KOPT-K1 (cell line): Measurements from ENCODE around the gene ALS2.
"Not testable (repeated sequence)": the region's sequence is repeated elsewhere in the genome, so short reads cannot be mapped to it uniquely, and the experiment has no call there.

Experiments used
- H3K27ac ChIP-seq: fragments of 200-600 bp; sonication (generic); 2 replicates; pipeline ENCODE4 v1.5.1; 2016; ENCODE audit warnings: antibody characterized with exemption, mild to moderate bottlenecking, low read depth, low read length; ENCODE audit not compliant: poor library complexity, severe bottlenecking
- H3K36me3 ChIP-seq: fragments of 200-600 bp; sonication (generic); 2 replicates; pipeline ENCODE4 v1.5.1; 2017; ENCODE audit warnings: antibody characterized with exemption, mild to moderate bottlenecking, low read length, moderate library complexity; ENCODE audit not compliant: insufficient read depth
- H3K9me3 ChIP-seq: fragments of 200-600 bp; sonication (generic); 2 replicates; pipeline ENCODE4 v1.5.1; 2017; ENCODE audit warnings: antibody characterized with exemption, low read length, mild to moderate bottlenecking; ENCODE audit not compliant: insufficient read depth, poor library complexity, severe bottlenecking

The ALS2 gene

GRCh38 chr2:201777869-201778268 lies 2.9 kb downstream of the ALS2 start:
- Histone ChIP-seq H3K9me3 (no peaks in the 10 kb centered on the region), H3K27ac (no peak overlapping the region), H3K36me3 (no peaks in the 10 kb centered on the region)

GRCh38 chr2:201777043-201777442 lies 3.7 kb downstream of the ALS2 start:
- Histone ChIP-seq H3K36me3 (no peaks in the 10 kb centered on the region), H3K27ac (no peak overlapping the region), H3K9me3 (no peaks in the 10 kb centered on the region)

GRCh38 chr2:201775326-201775725 lies 5.4 kb downstream of the ALS2 start:
- H3K9me3 ChIP-seq = no peaks in the 10 kb centered on the region
- H3K36me3 ChIP-seq = no peaks in the 10 kb centered on the region
- H3K27ac ChIP-seq = no peak overlapping the region

- Histone ChIP-seq H3K9me3 (no peaks in the 10 kb centered on the region), H3K27ac (no peak overlapping the region), H3K36me3 (no peaks in the 10 kb centered on the region)
Measured at GRCh38 chr2:201774546-201774945, 6.2 kb downstream of the ALS2 start.

GRCh38 chr2:201773990-201774389 lies 6.7 kb downstream of the ALS2 start:
- Histone ChIP-seq H3K27ac (no peak overlapping the region), H3K36me3 (no peaks in the 10 kb centered on the region), H3K9me3 (no peaks in the 10 kb centered on the region)

GRCh38 chr2:201769666-201770373 lies 10.9 kb downstream of the ALS2 start:
- no peak overlapping the region for H3K27ac ChIP-seq
- H3K9me3 ChIP-seq = no peaks in the 10 kb centered on the region
- no peaks in the 10 kb centered on the region for H3K36me3 ChIP-seq

GRCh38 chr2:201768918-201769317 lies 11.8 kb downstream of the ALS2 start:
- no peaks in the 10 kb centered on the region for H3K9me3 ChIP-seq
- H3K27ac ChIP-seq = no peak overlapping the region
- no peaks in the 10 kb centered on the region for H3K36me3 ChIP-seq

- H3K9me3 ChIP-seq = no peaks in the 10 kb centered on the region
- H3K36me3 ChIP-seq = peaks cover 7% of the 10 kb centered on the region
- no peak overlapping the region for H3K27ac ChIP-seq
Measured at GRCh38 chr2:201765799-201766198, 14.9 kb downstream of the ALS2 start.

GRCh38 chr2:201764469-201764868 lies 16.3 kb downstream of the ALS2 start:
- not testable (repeated sequence) for H3K9me3 ChIP-seq, H3K27ac ChIP-seq
- H3K36me3 ChIP-seq = peaks cover 10% of the 10 kb centered on the region

GRCh38 chr2:201761101-201761500 lies 19.6 kb downstream of the ALS2 start:
- H3K27ac ChIP-seq = no peak overlapping the region
- peaks cover 10% of the 10 kb centered on the region for H3K36me3 ChIP-seq
- H3K9me3 ChIP-seq = no peaks in the 10 kb centered on the region

- no peaks in the 10 kb centered on the region for H3K9me3 ChIP-seq
- peaks cover 10% of the 10 kb centered on the region for H3K36me3 ChIP-seq
- H3K27ac ChIP-seq = no peak overlapping the region
Measured at GRCh38 chr2:201759567-201759966, 21.2 kb downstream of the ALS2 start.

- Histone ChIP-seq H3K9me3 (no peaks in the 10 kb centered on the region), H3K36me3 (peaks cover 10% of the 10 kb centered on the region), H3K27ac (no peak overlapping the region)
Measured at GRCh38 chr2:201758873-201759272, 21.9 kb downstream of the ALS2 start.

GRCh38 chr2:201758234-201758633 lies 22.5 kb downstream of the ALS2 start:
- peaks cover 10% of the 10 kb centered on the region for H3K36me3 ChIP-seq
- no peaks in the 10 kb centered on the region for H3K9me3 ChIP-seq
- no peak overlapping the region for H3K27ac ChIP-seq

GRCh38 chr2:201754717-201755415 lies 25.9 kb downstream of the ALS2 start:
- no peak overlapping the region for H3K27ac ChIP-seq
- H3K9me3 ChIP-seq = no peaks in the 10 kb centered on the region
- H3K36me3 ChIP-seq = no peaks in the 10 kb centered on the region

GRCh38 chr2:201751566-201751965 lies 29.2 kb downstream of the ALS2 start:
- peaks cover 2% of the 10 kb centered on the region; the same call in 1 of the 2 replicates for H3K36me3 ChIP-seq
- H3K27ac ChIP-seq = no peak overlapping the region
- no peaks in the 10 kb centered on the region for H3K9me3 ChIP-seq

- Histone ChIP-seq H3K9me3 (no peaks in the 10 kb centered on the region), H3K36me3 (peaks cover 20% of the 10 kb centered on the region; the same call in 1 of the 2 replicates), H3K27ac (no peak overlapping the region)
Measured at GRCh38 chr2:201746551-201746950, 34.2 kb downstream of the ALS2 start.
